ENCODE results near the gene RGL4.
"Not testable (repeated sequence)": the region's sequence is repeated elsewhere in the genome, so short reads cannot be mapped to it uniquely, and the experiment has no call there.

RGL4 gene

DNA sequence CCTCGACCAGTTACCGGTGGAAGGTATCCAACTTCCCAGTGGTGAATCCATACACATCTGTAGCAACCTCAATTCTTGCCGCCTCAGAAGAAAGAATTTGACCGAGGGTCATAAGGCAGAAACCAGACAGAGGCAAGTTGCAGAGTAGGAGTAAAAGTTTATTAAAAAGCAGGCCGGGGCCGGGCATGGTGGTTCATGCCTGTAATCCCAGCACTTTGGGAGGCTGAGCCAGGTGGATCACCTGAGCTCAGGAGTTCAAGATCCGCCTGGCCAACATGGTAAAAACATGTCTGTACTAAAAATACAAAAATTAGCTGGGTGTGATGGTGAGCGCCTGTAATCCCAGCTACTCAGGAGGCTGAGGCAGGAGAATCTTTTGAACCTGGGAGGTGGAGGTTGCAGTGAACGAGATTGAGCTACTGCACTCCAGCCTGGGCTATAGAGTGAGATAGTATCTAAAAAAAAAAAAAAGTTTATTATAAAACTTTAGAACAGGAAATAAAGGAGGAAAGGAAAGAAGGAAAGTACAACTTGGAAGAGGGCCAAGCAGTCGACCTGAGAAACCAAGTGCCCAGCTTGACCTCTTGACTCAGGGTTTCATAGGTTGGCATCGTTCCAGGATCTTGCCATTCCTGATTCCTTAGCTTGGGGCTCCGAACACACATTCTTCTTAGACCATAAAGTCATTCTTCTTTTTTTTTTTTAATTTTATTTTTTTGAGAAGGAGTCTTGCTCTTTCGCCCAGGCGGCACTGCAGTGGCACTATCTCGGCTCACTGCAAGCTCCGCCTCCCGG is 27.8 kb downstream of the RGL4 start:
- POLR2A ChIA-PET: interaction anchor here (0.6 to 1.6 kb wide), 3 partner anchors 32 to 195 kb away, joined by 3 to 4 read pairs (median 4); partner anchors contain the start of gene ZNF70
- CTCF ChIA-PET: interaction anchor here (0.6 to 0.7 kb wide), 2 partner anchors 21 to 141 kb away, joined by 7 to 8 read pairs; no protein-coding TSS in a partner anchor
- TF ChIP-seq, protein P1, sequence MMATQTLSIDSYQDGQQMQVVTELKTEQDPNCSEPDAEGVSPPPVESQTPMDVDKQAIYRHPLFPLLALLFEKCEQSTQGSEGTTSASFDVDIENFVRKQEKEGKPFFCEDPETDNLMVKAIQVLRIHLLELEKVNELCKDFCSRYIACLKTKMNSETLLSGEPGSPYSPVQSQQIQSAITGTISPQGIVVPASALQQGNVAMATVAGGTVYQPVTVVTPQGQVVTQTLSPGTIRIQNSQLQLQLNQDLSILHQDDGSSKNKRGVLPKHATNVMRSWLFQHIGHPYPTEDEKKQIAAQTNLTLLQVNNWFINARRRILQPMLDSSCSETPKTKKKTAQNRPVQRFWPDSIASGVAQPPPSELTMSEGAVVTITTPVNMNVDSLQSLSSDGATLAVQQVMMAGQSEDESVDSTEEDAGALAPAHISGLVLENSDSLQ (IDR thresholded peaks at IDR 0.05): no peak
- TF ChIP-seq ARNT (IDR thresholded peaks at IDR 0.05) (no peak), HDGF (IDR thresholded peaks at IDR 0.05; ENCODE audit: borderline replicate concordance) (no peak), NFRKB (IDR thresholded peaks at IDR 0.05) (no peak), ELF4 (IDR thresholded peaks at IDR 0.05) (no peak), FOXA1 (IDR thresholded peaks at IDR 0.05) (no peak), LEF1 (IDR thresholded peaks at IDR 0.05; ENCODE audit: borderline replicate concordance) (no peak), FOXM1 (IDR thresholded peaks at IDR 0.05; ENCODE audit: borderline replicate concordance) (no peak)
- DNase-seq (ENCODE audit: extremely low spot score): no peak

DNA sequence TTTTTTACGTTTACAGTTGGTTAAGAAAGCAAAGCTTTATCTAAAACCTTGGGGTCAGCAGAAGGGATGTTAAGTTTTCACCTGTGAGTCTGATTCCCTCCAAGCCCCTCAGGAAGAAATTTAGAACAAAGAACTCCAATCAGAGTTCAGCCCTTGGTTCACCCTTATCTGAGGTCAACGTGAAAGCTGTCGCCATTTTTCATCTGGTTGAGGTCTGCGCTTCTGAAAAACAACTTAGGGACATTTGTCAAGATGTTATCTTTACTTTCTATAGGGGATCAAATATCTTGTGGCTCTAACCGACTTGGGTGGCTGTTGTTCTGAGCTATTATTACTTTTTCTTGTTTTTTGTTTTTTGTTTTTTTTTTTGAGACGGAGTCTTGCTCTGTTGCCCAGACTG is 30.0 kb downstream of the RGL4 start:
- ChIA-PET POLR2A (no interaction called here), CTCF (no interaction called here)
- TF ChIP-seq FOXM1 (IDR thresholded peaks at IDR 0.05; ENCODE audit: borderline replicate concordance): no peak
- TF ChIP-seq, protein P1 (IDR thresholded peaks at IDR 0.05): no peak
- no peak for TF ChIP-seq SP1 (IDR thresholded peaks at IDR 0.05)
- TF ChIP-seq L3MBTL2 (conservative IDR thresholded peaks at IDR 0.05): no peak
- TF ChIP-seq SUZ12 (IDR thresholded peaks at IDR 0.05): no peak
- no peak for TF ChIP-seq FOXK2 (IDR thresholded peaks at IDR 0.05)
- no peak for TF ChIP-seq FOXA1 (IDR thresholded peaks at IDR 0.05)
- no peak for TF ChIP-seq LEF1 (IDR thresholded peaks at IDR 0.05; ENCODE audit: borderline replicate concordance)
- no peak for TF ChIP-seq BHLHE40 (IDR thresholded peaks at IDR 0.05; ENCODE audit: borderline replicate concordance)
- TF ChIP-seq CTBP1 (IDR thresholded peaks at IDR 0.05; ENCODE audit: borderline replicate concordance): no peak
- TF ChIP-seq NFRKB (IDR thresholded peaks at IDR 0.05): no peak
- TF ChIP-seq TARDBP (IDR thresholded peaks at IDR 0.05): no peak
- TF ChIP-seq ARNT (IDR thresholded peaks at IDR 0.05): no peak
- no peak for DNase-seq (ENCODE audit: extremely low spot score)

DNA sequence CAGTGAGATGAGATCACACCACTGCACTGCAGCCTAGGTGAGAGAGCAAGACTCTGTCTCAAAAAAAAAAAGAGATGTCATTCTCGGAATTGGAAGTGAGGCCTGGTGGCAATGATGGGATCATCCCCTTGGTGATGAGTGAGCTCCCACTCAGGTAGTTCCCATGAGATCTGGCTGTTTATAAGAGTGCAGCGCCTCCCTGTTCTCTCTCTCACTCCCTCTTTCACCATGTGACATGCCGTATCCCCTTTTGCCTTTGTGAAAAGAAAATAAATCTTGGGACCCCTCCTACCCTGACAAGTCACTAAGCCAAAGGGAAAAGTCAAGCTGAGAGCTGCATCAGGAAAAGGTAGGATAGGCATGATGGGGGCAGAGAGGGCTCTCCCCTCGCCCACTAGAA is 31.3 kb downstream of the RGL4 start:
- ChIA-PET POLR2A (interaction anchor here (1.2 kb wide), 1 partner anchor 135 kb away, joined by 3 read pairs; the partner anchor contains the start of gene SLC2A11), CTCF (no interaction called here)

DNA sequence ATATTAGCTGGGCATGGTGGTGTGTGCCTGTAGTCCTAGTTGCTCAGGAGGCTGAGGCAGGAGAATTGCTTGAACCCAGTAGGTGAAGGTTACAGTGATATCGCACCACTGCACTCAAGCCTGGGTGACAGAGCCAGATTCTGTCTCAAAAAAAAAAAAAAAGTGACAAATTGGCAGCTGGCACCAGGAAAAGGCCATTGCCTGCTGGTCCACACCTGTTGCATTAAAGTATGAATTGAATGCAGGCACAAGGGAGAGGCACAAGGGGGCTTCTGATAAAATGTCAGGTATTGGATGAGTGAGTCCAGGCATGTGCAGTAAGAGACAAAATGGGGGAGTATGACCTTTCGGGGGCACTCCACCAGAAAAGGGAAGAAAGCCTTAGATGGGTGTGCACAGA is 31.9 kb downstream of the RGL4 start:
- POLR2A ChIA-PET: interaction anchor here (1.2 kb wide), 1 partner anchor 134 kb away, joined by 3 read pairs; the partner anchor contains the start of gene SLC2A11
- CTCF ChIA-PET: interaction anchor here (0.6 kb wide), 1 partner anchor 27 kb away, joined by 3 read pairs; no protein-coding TSS in a partner anchor
- DNase-seq (ENCODE audit: extremely low spot score): no peak
- TF ChIP-seq SUZ12 (IDR thresholded peaks at IDR 0.05) (no peak), L3MBTL2 (conservative IDR thresholded peaks at IDR 0.05) (no peak), LEF1 (IDR thresholded peaks at IDR 0.05; ENCODE audit: borderline replicate concordance) (no peak), FOXK2 (IDR thresholded peaks at IDR 0.05) (no peak), ELF4 (IDR thresholded peaks at IDR 0.05) (no peak), BHLHE40 (IDR thresholded peaks at IDR 0.05; ENCODE audit: borderline replicate concordance) (no peak), ZNF384 (IDR thresholded peaks at IDR 0.05) (no peak), TARDBP (IDR thresholded peaks at IDR 0.05) (no peak), FOXM1 (IDR thresholded peaks at IDR 0.05; ENCODE audit: borderline replicate concordance) (no peak), CTBP1 (IDR thresholded peaks at IDR 0.05; ENCODE audit: borderline replicate concordance) (no peak)
- TF ChIP-seq, protein P1 (IDR thresholded peaks at IDR 0.05): no peak

More for the DNA sequence above, 31.3 kb downstream of the RGL4 start:
- no peak for DNase-seq (ENCODE audit: extremely low spot score)
- TF ChIP-seq ARNT (IDR thresholded peaks at IDR 0.05) (no peak), HDGF (IDR thresholded peaks at IDR 0.05; ENCODE audit: borderline replicate concordance) (no peak), LEF1 (IDR thresholded peaks at IDR 0.05; ENCODE audit: borderline replicate concordance) (no peak), FOXA1 (IDR thresholded peaks at IDR 0.05) (no peak), L3MBTL2 (conservative IDR thresholded peaks at IDR 0.05) (no peak), ELF4 (IDR thresholded peaks at IDR 0.05) (no peak), SUZ12 (IDR thresholded peaks at IDR 0.05) (no peak), CTBP1 (IDR thresholded peaks at IDR 0.05; ENCODE audit: borderline replicate concordance) (no peak), TARDBP (IDR thresholded peaks at IDR 0.05) (no peak), NFRKB (IDR thresholded peaks at IDR 0.05) (no peak), ZNF384 (IDR thresholded peaks at IDR 0.05) (no peak), SP1 (IDR thresholded peaks at IDR 0.05) (no peak), FOXK2 (IDR thresholded peaks at IDR 0.05) (no peak), BHLHE40 (IDR thresholded peaks at IDR 0.05; ENCODE audit: borderline replicate concordance) (no peak), FOXM1 (IDR thresholded peaks at IDR 0.05; ENCODE audit: borderline replicate concordance) (no peak)
- TF ChIP-seq, protein P1 (IDR thresholded peaks at IDR 0.05): no peak

DNA sequence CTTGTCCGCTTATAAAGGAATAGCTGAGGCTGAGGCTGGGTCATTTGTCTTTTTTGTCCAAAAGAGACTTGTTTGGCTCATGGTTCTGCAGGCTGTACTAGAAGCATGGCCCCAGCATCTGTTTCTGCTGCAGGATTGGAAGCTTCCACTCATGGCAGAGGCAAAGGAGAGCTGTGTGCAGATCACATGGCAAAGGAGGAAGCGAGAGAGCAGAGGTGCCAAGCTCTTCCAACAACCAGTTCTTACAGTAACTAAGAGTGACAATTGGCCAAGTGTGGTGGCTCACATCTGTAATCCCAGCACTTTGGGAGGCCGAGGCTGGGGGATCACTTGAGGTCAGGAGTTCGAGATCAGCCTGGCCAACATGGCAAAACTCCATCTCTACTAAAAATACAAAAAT is 37.3 kb downstream of the RGL4 start:
- POLR2A ChIA-PET: interaction anchor here (1.0 to 1.3 kb wide), 2 partner anchors 15 to 40 kb away, joined by 3 to 4 read pairs; partner anchors contain the start of gene CHCHD10
- DNase-seq (ENCODE audit: extremely low spot score); CTCF ChIA-PET: not testable (repeated sequence)

Measured in HEK293T (cell line).